Activated CD8-positive, alpha-beta T cell treated with anti-CD3 and anti-CD28 coated beads, Interleukin-2, amount 10 ng/mL, durations not matched to agents 7 days and 5 days (primary cell): ENCODE data around the gene SCART1. TPM values are rescaled to one million over a fixed set of nuclear protein-coding genes. Genes with fewer than 3 reads are reported as not detected.
"Not testable (repeated sequence)": the region's sequence is repeated elsewhere in the genome, so short reads cannot be mapped to it uniquely, and the experiment has no call there.

Experiments used
- ATAC-seq: fragments of 150-1000 bp; cut with Tn5 transposase; one replicate; pipeline ENCODE4 v1.10.0; 2021; ENCODE audit warnings: moderate library complexity
- CTCF ChIA-PET: fragments of 350-600 bp; sonication (Branson Sonifier 250); formaldehyde crosslinking; loops from one replicate; lab custom pipeline; 2021; ENCODE audit warnings: antibody characterized with exemption; lab: Charles Lee
- POLR2A ChIA-PET: fragments of 350-600 bp; sonication (Branson Sonifier 250); formaldehyde crosslinking; loops from one replicate; lab custom pipeline; 2021; ENCODE audit warnings: antibody characterized with exemption; lab: Charles Lee
- DNase-seq: peaks from one replicate; pipeline ENCODE4 v3.0.0-alpha.2; 2020
- H3K27ac Mint-ChIP-seq: one replicate; pipeline ENCODE4 v1.8.0; 2021; ENCODE audit warnings: mild to moderate bottlenecking, mixed read lengths
- H3K27me3 Mint-ChIP-seq: one replicate; pipeline ENCODE4 v1.8.0; 2021; ENCODE audit warnings: low read depth, mixed read lengths
- H3K36me3 Mint-ChIP-seq: one replicate; pipeline ENCODE4 v1.8.0; 2021; ENCODE audit warnings: low read depth, mixed read lengths
- H3K4me1 Mint-ChIP-seq: one replicate; pipeline ENCODE4 v1.8.0; 2021; ENCODE audit warnings: low read depth, mixed read lengths
- H3K4me3 Mint-ChIP-seq: one replicate; pipeline ENCODE4 v1.8.0; 2021; ENCODE audit warnings: mild to moderate bottlenecking, mixed read lengths
- H3K9me3 Mint-ChIP-seq: one replicate; pipeline ENCODE4 v1.8.0; 2022; ENCODE audit warnings: mixed read lengths; ENCODE audit not compliant: insufficient read depth
- total RNA-seq, 2 experiments: library from RNA; stranded (reverse); gene quantifications; one replicate each; pipeline ENCODE4 v1.2.3, GENCODE V29; 2021

SCART1 gene
- total RNA-seq, 2 experiments from 2014 or later: 2.0 to 2.7 TPM

DNA sequence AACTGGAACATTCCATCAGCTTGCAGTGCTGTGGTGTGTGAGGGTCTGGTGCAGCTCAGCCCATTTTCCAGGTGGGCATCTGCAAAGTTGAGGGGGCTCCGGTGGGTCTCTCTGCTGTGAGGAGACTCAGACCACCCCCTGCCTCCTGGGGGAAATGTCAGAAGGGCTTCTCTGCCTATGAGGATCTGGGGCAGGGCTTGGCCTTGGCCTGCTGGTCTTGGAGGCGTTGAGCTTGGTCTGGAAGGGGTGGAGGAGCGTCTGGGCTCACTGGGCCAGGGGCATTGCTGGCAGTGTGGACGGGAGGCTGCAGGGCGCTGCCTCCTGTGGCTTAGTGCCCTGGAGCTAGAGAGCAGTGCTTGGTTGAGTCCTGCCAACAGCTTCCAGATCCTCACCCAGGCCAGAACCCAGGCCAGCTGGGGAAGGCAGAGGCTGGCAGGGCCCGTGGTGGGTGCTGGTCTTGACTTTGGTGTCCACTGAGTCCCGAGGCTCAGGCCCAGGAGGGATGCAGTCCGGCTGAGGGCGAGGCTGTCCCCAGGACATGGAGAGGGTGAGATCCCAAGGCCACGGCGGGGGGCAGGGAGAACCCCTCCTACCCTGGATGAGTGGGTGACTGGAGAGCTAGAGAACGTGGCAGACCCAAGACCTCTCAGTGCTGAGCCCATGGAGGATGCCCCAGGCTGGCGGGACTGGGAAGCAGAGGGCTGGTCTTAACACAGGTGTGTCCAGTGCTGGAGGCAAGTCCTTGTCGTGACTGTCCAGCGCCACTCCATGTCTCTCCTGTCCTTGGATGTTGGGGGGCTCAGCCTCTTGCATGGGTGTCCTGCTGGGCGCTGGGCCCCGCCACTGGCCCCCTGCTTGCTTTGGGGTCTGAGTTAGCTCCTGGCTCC, 32.2 kb upstream of the SCART1 start:
- ChIA-PET POLR2A (no interaction called here), CTCF (no interaction called here)
- ATAC-seq: no peak

DNA sequence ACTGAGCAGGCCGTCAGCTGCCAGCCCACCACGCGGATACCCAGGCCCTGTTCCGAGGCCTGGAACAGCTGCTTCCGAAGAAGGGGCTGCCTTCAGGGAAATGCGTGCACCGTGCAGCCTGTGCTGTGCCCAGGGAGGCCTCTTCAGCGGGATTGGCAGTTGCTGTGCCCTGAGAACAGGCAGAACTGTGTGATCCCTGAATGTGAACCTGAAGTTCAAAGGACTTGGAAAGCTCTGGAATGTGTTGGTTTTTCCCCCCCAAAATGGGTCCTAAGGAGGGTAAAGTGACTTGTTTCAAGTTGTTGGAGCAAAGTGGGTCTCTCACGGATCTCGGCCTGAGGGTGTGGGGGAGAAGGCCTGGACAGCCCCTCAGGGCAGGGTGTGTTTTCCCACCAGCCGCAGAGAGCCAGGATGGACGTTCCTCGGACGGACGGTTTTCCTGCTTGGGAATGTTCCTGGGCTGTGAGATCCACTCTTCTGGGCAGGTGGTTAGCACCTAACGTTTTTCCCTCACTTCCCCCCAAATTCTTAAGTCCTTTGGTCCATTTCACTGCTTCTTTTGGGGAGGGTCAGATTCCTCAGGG, 31.4 kb upstream of the SCART1 start:
- Mint-ChIP-seq H3K27me3 (peaks cover 10% of the 10 kb centered on the region), H3K4me1 (peaks cover 7% of the 10 kb centered on the region), H3K27ac (no peak overlapping the region), H3K36me3 (no peaks in the 10 kb centered on the region), H3K9me3 (no peaks in the 10 kb centered on the region), H3K4me3 (no peak overlapping the region)
- DNase-seq: no peak
- ATAC-seq: no peak
- CTCF ChIA-PET: interaction anchor here (0.7 to 1.2 kb wide), 2 partner anchors 17 to 93 kb away, joined by 3 read pairs; no protein-coding TSS in a partner anchor
- POLR2A ChIA-PET: no interaction called here

More for the DNA sequence above, 32.2 kb upstream of the SCART1 start:
- H3K27me3 Mint-ChIP-seq: peaks cover 10% of the 10 kb centered on the region
- H3K9me3 Mint-ChIP-seq: no peaks in the 10 kb centered on the region
- no peak overlapping the region for H3K27ac Mint-ChIP-seq
- H3K36me3 Mint-ChIP-seq: no peaks in the 10 kb centered on the region
- no peak for DNase-seq
- H3K4me1 Mint-ChIP-seq: peaks cover 7% of the 10 kb centered on the region
- H3K4me3 Mint-ChIP-seq: no peak overlapping the region

DNA sequence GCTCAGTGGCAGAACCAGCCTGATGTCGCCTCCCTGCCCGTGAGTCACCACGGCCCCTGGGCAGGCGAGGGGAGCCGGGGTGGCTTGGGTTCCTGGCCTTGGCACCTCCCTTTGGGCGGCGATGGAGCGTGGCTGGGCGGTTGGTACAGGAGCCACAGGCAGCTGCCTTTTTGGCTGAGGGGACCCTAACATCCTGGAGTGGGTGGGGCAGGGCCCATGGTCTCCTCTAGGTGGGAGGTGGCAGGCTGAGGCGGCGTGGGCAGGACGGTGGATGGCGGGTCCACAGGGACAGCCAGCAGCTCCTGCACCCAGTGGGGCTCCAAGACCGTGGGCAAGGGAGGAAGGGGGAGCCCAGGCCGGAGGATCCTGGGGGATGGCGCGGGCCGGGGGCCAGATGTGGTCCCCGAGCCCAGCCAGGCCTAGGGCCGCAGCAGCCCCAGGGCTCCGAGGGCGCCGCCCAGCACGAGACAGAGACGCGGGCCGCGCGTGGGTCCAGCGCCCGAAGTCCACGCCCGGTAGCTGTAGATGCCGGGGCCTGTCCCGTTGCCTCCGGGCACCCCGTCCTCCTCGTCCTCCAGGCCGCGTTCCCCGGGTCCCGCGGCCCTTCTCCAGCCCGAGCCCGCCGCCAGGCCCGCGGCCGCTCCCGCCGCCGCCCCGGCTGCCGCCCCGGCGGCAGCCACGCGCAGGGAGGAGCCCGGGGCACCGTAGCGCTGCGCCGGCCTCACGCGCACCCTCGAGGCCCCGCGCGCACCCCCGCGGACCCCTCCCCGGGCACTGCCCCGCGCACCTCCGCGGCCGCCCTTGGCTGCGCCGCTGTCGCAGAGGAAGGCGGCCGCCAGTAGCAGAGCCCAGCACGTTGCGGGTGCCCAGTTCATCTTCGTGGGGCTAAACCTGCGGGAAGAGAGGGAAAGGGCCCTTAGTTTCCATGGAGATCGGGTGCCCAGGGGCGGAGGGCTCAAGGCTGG, 30.7 kb upstream of the SCART1 start:
- DNase-seq (no peak), ATAC-seq (peak; percentile 25)
- no peak overlapping the region for H3K27ac Mint-ChIP-seq
- H3K9me3 Mint-ChIP-seq: no peaks in the 10 kb centered on the region
- peaks cover 10% of the 10 kb centered on the region for H3K27me3 Mint-ChIP-seq
- ChIA-PET POLR2A (no interaction called here), CTCF (interaction anchor here (0.7 to 1.2 kb wide), 2 partner anchors 16 to 93 kb away, joined by 3 read pairs; no protein-coding TSS in a partner anchor)
- no peak overlapping the region for H3K4me3 Mint-ChIP-seq
- H3K4me1 Mint-ChIP-seq: peaks cover 7% of the 10 kb centered on the region
- H3K36me3 Mint-ChIP-seq: no peaks in the 10 kb centered on the region

DNA sequence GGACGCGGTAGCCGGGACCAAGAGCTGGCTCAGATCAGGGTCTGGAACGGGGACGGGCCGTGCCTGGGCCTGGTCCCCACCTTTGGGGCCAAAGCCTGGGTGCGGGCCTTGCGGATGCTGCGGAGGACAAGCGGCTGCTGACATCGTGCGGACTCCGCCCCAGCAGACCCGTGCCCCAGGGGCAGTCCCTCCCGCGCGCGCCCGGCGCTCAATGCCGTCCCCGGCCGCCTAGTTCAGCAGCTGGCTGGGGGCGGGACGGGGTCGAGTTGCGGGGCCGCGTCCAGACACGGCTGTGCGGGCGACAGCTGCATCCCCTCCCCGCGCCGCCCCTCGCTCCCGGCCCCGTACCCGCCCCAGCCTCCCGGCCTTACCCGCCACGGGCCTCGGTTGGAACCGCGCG, 29.6 kb upstream of the SCART1 start:
- H3K27me3 Mint-ChIP-seq: peaks cover 10% of the 10 kb centered on the region
- H3K4me3 Mint-ChIP-seq, POLR2A ChIA-PET, DNase-seq, H3K27ac Mint-ChIP-seq, H3K9me3 Mint-ChIP-seq, CTCF ChIA-PET, H3K36me3 Mint-ChIP-seq, H3K4me1 Mint-ChIP-seq: not testable (repeated sequence)
- peak; percentile 22 for ATAC-seq

DNA sequence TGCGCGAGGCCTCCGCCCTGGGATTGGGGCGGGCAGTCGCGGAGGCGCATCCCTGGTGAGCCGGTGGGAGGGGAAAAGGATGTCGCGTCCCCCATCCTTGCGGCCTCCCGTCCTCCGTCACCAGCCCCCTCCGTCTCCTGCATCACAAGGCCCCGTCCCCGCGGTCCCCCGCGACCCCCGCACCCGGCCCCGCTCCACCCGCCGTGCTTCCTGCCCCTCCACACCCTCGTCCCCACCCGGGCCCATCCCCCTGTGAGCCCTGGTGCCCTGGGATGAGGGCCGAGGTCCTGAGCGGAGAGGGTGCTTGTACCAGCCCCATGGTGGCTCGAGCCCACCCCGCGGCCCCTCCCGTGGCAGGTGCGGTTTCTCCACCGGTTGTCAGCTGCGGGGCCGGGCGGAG, 29.1 kb upstream of the SCART1 start, which contains the start of gene SPRN:
Gene SPRN, minus strand, starts transcription at position 25 of the 400 bp plus-strand sequence. CDS start 944 bp downstream, outside the sequence.
- H3K4me1 Mint-ChIP-seq, CTCF ChIA-PET, DNase-seq, H3K9me3 Mint-ChIP-seq, POLR2A ChIA-PET, H3K27ac Mint-ChIP-seq, H3K4me3 Mint-ChIP-seq, H3K36me3 Mint-ChIP-seq: not testable (repeated sequence)
- peaks cover 13% of the 10 kb centered on the region for H3K27me3 Mint-ChIP-seq
- ATAC-seq: peak; percentile 31

DNA sequence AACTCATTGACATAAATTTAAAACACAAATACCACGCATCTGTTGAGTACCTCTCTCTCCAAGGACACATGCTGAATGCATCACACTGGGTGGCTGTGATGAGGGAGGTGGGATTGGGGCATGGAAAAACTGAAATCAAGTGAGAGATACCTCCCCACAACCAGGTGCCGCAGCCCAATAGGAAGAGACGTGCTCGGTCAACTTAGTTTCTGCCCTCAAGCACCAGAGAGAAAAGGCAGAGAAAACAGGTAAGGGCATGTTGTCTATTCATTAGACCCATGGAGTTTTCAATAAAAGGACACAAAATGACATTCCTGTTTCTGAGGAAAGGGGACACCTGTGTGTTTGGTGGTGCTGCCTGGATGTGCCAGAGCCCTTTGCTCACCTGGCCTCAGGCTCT, 24.2 kb upstream of the SCART1 start:
- POLR2A ChIA-PET, H3K36me3 Mint-ChIP-seq, H3K27ac Mint-ChIP-seq, ATAC-seq, H3K27me3 Mint-ChIP-seq, H3K4me3 Mint-ChIP-seq, H3K9me3 Mint-ChIP-seq, H3K4me1 Mint-ChIP-seq, DNase-seq: not testable (repeated sequence)
- CTCF ChIA-PET: interaction anchor here (1.2 kb wide), 1 partner anchor 9 kb away, joined by 4 read pairs; no protein-coding TSS in a partner anchor

DNA sequence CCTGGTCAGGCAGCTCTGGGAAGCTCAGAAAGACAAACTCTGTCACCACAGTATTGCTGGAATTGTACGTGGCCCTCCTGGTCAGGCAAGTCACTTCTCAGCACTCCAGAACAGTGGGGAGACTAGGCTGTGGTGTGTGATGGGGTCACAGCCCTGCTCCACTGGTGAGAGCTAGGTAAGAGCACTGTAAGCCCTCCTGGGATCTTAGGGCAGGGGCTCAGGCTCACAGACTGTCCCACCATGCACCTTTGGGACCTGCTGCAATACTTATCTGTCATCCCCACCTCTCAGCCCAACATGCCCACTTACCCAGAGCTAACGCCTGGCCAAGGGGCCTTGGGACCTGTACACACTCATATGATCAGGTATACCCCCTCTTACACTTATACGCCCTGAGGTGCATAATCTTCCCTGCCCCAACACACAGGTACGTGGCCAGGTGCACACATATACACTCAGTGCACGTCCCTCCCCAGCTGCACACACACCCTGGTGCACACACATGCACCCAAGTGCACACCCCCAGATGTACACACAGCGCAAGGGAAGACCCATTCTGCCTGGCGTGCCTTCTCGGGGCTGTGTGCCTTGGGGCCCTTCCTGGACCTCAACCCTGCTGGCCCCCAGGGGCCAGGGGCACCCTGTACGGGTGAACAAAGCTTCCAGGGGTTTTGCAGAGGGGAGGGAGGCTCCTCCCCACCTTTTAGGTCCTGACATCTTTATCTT, 21.7 kb upstream of the SCART1 start:
- H3K36me3 Mint-ChIP-seq, H3K9me3 Mint-ChIP-seq, H3K27ac Mint-ChIP-seq, H3K27me3 Mint-ChIP-seq, H3K4me3 Mint-ChIP-seq, POLR2A ChIA-PET, H3K4me1 Mint-ChIP-seq, CTCF ChIA-PET, ATAC-seq, DNase-seq: not testable (repeated sequence)

DNA sequence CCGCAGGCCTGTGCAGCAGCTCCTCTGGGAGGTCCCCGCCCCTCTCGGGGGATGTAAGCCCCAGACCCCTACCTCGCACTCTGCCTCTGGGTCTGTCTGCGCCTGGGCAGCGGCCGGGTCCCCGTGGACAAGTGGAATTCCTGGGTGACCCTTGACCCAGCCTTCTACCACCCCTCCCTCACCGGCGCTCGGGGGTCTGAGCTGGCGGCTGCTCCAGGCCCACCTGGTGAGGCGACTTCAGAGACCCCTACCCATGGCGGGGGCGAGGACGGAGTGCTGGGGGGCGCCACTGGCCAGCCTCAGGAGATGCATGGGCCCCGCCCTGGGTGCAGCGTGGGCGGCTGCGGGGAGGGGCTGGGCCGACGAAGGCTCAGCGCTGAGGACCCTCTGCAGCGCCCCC, 21.0 kb upstream of the SCART1 start:
- H3K4me3 Mint-ChIP-seq, POLR2A ChIA-PET, H3K27ac Mint-ChIP-seq, H3K27me3 Mint-ChIP-seq, H3K4me1 Mint-ChIP-seq, H3K36me3 Mint-ChIP-seq, CTCF ChIA-PET, DNase-seq, ATAC-seq, H3K9me3 Mint-ChIP-seq: not testable (repeated sequence)

DNA sequence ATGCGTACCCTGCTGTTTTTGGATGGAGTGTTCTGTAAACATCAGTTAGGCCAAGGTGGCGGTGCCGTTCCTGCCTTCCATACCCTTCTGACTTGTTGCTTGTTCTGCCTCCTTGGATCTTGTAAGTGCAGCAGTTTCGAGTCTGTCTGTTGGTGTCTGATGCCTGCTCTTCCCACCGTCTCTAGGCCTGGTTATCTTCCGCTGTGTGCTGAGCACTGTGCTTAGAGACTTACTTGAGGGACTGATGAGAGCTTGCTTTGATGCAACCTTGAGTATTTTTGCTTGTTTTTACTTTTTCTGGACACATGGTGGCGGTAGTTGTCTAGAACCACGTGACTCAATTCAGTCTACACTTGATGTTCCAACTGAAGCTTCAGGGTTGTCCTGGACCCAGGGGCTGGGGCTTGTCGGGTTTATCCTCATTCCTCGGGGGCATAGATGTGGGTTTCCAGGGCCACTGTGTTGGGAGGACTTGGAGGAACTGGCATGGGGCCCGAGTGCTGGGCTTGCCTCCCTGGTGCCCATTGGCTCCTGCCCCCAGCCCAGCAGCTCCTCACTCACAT, 15.0 kb upstream of the SCART1 start:
- H3K4me3 Mint-ChIP-seq: no peak overlapping the region
- H3K9me3 Mint-ChIP-seq: no peaks in the 10 kb centered on the region
- no peak overlapping the region for H3K27ac Mint-ChIP-seq
- H3K4me1 Mint-ChIP-seq: peaks cover 25% of the 10 kb centered on the region
- H3K36me3 Mint-ChIP-seq: peaks cover 3% of the 10 kb centered on the region
- ATAC-seq (peak; percentile 54), DNase-seq (peak; percentile 56)
- POLR2A ChIA-PET: interaction anchor here (0.6 kb wide), 1 partner anchor 1799 kb away, joined by 3 read pairs; no protein-coding TSS in a partner anchor
- CTCF ChIA-PET: interaction anchor here (0.7 to 3.0 kb wide), 32 partner anchors 9 to 178 kb away, joined by 3 to 29 read pairs (median 5); partner anchors contain the start of gene SCART1
- peaks cover 5% of the 10 kb centered on the region for H3K27me3 Mint-ChIP-seq

DNA sequence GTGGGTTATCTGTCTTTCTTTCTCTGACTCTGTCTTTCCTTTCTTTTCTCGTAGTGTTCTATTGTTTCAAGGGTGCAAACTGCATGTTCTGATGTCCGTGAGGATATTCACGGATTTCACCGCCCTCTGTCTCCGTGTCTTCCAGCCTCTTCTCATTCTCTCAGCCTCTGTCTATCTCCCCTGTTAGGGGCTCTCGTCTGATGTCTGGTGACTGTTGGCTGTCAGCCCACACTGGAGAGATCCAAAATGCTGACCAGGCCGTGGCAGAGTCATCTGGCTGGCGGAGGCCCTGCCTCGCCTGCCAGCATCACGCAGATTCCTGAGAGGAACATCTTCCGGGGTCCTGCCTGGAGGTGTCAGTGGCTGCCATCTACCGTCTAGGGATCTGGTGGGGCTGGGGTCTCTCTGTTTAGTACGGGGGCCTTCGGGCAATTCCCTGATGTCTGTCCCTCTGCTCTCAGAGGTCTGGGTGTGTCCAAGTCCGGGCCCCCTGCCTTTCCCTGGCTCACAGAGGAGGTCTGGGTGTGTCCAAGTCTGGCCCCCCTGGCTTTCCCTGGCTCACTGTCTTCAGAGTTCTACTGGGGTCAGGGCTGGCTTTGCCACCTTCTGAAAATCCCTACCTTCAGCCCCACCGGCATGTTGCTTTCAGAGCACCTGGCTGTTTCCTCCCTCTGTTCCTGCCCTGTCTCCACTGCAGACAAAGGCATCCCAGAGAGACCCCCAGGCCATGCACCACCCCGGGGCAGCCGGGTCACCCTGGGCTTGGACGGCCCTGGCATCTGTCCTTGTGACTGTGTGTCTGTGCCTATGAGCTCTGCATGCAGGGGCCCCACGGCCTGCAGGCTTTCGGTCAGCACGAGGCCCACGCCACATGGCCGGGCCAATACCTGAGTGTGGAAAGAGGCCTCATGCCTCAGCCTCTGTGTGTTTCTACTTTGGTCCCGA, 14.0 kb upstream of the SCART1 start:
- H3K4me1 Mint-ChIP-seq: peaks cover 25% of the 10 kb centered on the region
- ChIA-PET POLR2A (no interaction called here), CTCF (interaction anchor here (0.8 to 3.0 kb wide), 25 partner anchors 12 to 169 kb away, joined by 3 to 29 read pairs (median 6); partner anchors contain the start of gene SCART1)
- H3K9me3 Mint-ChIP-seq: peaks cover under 1% of the 10 kb centered on the region
- no peak overlapping the region for H3K4me3 Mint-ChIP-seq
- peaks cover 3% of the 10 kb centered on the region for H3K36me3 Mint-ChIP-seq
- ATAC-seq (no peak), DNase-seq (no peak)
- H3K27ac Mint-ChIP-seq: no peak overlapping the region
- H3K27me3 Mint-ChIP-seq: peaks cover 5% of the 10 kb centered on the region
